Keratinocyte (primary cell): ENCODE data around the gene CARD6.

ENCODE experiments used
- EZH2 ChIP-seq: IDR thresholded peaks from one replicate; pipeline ENCODE4 v1.6.1; 2012; ENCODE audit warnings: inconsistent platforms, mild to moderate bottlenecking, low read length, moderate library complexity
- TF ChIP-seq, protein P1 (sequence below), 3 experiments: IDR thresholded peaks in 1 of 3; conservative IDR thresholded peaks in 1 of 3; optimal IDR thresholded peaks in 1 of 3; 2 replicates in 2 of 3; 3 replicates in 1 of 3; pipeline versions ENCODE3 to v1.5.1; 2011; ENCODE audit warnings: low read length in 3 of 3, mild to moderate bottlenecking in 3 of 3, moderate library complexity in 2 of 3, control low read depth in 1 of 3, inconsistent platforms in 1 of 3; ENCODE audit not compliant: insufficient read depth in 2 of 3; ENCODE audit errors: extremely low read depth in 1 of 3

DNA sequence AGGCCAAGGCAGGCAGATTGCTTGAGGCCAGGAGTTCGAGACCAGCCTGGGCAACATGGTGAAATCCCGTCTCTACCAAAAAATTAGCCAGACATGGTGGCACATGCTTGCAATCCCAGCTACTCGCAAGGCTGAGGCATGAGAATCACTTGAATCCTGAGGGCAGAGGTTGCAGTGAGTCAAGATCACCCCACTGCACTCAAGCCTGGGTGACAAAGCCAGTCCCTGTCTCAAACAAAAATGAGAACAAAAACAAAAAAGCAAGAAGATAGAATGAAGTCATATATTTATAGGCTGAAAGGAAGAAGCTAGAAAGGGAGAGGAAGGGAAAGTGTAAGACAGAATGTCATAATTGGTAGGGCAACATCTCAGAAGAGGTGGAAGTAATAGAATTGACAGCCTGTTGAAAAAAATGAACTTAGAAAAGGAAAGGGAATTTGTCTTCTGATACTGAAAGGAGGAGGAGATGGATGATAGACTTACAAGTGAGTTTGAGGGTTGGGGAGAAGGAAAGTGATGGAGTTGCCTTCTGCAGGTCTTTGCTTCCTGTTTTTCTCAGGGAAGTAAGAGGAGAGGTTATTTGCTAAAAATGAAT lies 32.2 kb downstream of the CARD6 start:
- TF ChIP-seq, protein P1, sequence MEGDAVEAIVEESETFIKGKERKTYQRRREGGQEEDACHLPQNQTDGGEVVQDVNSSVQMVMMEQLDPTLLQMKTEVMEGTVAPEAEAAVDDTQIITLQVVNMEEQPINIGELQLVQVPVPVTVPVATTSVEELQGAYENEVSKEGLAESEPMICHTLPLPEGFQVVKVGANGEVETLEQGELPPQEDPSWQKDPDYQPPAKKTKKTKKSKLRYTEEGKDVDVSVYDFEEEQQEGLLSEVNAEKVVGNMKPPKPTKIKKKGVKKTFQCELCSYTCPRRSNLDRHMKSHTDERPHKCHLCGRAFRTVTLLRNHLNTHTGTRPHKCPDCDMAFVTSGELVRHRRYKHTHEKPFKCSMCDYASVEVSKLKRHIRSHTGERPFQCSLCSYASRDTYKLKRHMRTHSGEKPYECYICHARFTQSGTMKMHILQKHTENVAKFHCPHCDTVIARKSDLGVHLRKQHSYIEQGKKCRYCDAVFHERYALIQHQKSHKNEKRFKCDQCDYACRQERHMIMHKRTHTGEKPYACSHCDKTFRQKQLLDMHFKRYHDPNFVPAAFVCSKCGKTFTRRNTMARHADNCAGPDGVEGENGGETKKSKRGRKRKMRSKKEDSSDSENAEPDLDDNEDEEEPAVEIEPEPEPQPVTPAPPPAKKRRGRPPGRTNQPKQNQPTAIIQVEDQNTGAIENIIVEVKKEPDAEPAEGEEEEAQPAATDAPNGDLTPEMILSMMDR (optimal IDR thresholded peaks at IDR 0.05 in 1 of 3, IDR thresholded peaks at IDR 0.05 in 1 of 3, conservative IDR thresholded peaks at IDR 0.05 in 1 of 3; ENCODE audit: extremely low read depth in 1 of 3, insufficient read depth in 2 of 3, low read length in 3 of 3), result no peak
- TF ChIP-seq EZH2, result no peak
